DMS153 treated with DMSO at 0.1 percent for 48 hours (cell line): ENCODE measurements around the gene SARNP.

Experiments
- DNase-seq: peaks from one replicate; lab custom pipeline; 2025; ENCODE audit not compliant: unreplicated experiment; lab: John Stamatoyannopoulos, UW

SARNP gene

DNA sequence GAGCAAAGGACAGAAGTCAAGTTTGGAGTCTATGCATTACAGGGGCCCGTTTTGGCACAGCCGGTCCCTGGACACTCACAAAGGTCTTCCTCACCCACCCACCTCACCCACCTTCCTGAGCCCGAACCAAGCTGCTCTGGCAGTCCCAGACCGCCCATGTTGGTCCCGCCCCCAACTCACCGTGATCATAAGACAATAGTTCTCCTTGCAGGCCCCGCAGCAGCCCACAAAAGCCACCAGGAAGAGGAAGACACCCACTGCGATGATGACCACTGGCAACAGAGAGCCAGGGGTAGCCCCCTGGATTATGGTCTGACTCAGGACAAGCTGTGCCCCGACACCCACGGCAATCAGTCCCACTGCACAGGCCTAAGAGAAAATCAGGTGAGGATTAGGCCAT is 90.6 kb downstream of the SARNP start:
- DNase-seq, result no peak

DNA sequence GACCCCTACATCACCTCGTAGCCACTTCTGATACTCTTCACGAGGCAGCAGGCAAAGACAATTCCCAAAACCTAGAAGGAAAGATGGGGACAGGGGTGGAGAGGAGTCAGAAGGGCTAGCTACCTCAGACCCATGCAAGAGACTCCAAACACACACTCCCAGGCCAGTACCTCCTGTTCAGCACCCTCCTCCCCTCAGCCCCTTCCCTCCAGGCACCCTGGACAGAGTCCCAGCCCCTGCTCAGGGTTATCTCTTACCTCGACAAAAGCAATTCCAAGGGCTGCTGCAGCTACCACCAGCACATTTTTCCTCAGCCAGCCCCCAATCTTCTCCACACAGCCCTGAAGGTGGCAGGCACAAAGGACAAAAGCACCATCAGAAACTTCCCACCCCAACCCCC is 92.0 kb downstream of the SARNP start:
- no peak for DNase-seq

DNA sequence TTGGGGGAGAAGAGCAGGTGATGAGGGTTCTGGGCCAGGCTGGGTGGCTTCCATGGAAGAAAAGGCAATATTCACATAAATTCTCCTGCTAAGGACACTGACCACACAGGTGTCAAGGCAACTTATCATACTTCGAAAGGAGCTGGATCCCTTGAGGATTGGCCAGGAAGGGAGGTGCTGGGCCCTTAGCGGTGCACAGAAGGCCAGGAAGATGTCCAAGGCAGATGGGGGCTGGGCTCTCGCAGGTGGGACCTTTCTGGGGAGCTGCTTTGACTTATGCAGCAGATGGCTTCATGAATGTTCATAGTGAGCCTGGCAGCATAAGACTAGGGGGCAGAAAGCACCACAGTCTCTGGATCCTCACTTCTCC is 92.6 kb downstream of the SARNP start:
- DNase-seq, result no peak

DNA sequence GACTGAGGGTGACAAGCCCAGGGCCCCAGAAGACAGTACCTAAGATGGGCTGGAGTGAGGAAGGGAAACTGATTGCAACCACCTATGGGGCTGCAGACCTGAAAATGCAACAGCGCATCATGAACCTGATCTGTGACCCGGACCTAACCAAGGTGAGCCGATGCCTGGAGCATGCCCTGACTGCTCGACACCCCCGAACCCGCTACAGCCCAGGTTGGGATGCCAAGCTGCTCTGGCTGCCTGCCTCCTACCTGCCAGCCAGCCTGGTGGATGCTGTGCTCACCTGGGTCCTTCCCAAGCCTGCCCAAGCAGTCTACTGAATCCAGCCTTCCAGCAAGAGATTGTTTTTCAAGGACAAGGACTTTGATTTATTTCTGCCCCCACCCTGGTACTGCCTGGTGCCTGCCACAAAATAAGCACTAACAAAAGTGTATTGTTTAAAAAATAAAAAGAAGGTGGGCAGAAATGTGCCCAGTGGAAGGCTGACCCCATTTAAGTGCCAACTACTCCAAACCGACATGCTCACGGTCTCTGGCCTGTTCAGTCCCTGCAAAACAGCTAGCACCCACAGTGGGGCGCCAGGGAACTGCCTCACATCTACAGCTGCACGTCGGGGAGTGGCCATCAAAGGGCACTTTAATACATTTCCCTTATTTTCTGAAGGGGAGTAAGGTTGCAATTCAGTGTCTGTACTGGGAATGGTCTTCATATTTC is 93.1 kb downstream of the SARNP start:
- DNase-seq, result no peak

DNA sequence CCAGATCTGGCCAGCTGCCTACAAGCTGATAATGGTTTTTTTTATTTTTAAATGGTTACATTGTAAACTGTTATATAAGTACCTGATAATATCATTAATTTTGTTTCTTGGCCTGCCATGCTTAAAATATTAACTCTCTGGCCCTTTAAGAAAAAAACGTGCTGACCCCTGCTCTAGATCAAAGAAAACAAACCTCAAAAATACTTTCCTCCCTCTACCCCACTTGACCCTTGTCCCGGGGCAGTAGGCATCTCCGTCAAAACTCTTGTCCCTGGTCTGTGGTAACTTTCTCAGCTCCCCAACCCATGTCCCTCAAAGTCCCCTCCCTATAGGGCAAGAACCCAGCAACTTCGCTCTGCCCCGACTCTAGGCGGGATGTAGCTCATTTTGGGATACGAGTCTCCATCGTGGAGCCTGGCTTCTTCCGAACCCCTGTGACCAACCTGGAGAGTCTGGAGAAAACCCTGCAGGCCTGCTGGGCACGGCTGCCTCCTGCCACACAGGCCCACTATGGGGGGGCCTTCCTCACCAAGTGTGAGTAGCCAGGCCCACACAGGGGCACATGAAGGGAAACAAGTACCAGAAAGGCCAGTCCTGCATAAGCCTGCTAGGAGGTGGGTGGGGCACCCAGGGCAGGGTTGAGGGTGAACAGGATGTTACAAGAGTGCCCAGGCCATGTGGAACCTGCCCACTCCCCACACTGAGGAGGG is 93.9 kb downstream of the SARNP start:
- DNase-seq, result no peak

GRCh38 chr12:55722948-55723347 is 94.6 kb downstream of the SARNP start:
- no peak for DNase-seq

DNA sequence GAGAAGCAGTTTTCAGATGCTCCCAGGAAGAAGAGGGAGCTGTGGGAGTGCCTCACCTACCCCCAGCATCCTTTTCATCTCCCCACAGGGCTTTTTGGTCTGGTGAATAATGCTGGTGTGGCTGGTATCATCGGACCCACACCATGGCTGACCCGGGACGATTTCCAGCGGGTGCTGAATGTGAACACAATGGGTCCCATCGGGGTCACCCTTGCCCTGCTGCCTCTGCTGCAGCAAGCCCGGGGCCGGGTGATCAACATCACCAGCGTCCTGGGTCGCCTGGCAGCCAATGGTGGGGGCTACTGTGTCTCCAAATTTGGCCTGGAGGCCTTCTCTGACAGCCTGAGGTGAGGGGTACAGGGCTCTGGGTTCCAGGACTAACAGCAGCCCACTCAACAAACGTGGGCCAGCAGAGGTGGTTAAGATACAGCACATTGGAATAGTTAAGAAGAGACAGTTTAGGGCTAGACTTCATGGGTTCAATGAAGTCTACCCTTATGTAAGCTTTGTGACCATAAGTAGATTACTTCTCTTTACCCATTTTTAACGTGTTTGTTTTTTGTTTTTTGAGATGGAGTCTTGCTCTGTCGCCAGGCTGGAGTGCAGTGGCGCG is 95.8 kb downstream of the SARNP start:
- no peak for DNase-seq

GRCh38 chr12:55720894-55721444 is 96.6 kb downstream of the SARNP start:
- DNase-seq, result no peak

- no peak for DNase-seq
Measured at GRCh38 chr12:55720071-55720564, 97.4 kb downstream of the SARNP start, which contains the start of gene RDH5. Gene RDH5, plus strand, starts transcription at chr12:55720393. Its CDS starts 792 bp downstream, at chr12:55721185.

GRCh38 chr12:55719371-55719770 is 98.2 kb downstream of the SARNP start:
- DNase-seq, result no peak

DNA sequence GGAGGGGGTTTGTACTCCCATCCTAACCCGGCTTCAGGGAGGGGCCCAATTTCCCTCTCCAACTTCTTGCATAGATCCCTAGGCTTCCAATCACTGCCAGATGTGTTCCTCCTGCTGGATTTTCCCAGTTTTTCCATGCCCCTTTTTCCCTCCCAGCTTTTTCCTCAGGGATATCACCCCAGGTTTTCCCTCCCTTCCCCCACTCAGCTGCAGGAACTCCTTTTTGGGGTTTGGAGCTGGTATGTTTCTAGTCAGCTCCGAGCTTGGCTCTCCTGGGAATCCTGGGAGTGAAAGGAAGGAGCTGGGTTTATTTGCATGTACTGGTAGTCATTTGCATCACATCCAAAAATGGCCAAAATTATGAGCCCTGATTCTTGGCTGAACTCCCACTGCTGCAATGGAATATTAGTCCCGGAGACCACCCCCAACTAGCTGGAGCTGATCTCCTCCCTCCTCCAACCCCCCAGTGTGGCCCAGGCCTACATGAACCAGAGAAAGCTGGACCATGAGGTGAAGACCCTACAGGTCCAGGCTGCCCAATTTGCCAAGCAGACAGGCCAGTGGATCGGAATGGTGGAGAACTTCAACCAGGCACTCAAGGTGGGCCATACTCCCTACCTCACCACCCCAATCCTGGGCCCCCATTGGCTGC is 98.8 kb downstream of the SARNP start:
- DNase-seq, result no peak

GRCh38 chr12:55718015-55718414 is 99.5 kb downstream of the SARNP start:
- DNase-seq, result no peak

DNA sequence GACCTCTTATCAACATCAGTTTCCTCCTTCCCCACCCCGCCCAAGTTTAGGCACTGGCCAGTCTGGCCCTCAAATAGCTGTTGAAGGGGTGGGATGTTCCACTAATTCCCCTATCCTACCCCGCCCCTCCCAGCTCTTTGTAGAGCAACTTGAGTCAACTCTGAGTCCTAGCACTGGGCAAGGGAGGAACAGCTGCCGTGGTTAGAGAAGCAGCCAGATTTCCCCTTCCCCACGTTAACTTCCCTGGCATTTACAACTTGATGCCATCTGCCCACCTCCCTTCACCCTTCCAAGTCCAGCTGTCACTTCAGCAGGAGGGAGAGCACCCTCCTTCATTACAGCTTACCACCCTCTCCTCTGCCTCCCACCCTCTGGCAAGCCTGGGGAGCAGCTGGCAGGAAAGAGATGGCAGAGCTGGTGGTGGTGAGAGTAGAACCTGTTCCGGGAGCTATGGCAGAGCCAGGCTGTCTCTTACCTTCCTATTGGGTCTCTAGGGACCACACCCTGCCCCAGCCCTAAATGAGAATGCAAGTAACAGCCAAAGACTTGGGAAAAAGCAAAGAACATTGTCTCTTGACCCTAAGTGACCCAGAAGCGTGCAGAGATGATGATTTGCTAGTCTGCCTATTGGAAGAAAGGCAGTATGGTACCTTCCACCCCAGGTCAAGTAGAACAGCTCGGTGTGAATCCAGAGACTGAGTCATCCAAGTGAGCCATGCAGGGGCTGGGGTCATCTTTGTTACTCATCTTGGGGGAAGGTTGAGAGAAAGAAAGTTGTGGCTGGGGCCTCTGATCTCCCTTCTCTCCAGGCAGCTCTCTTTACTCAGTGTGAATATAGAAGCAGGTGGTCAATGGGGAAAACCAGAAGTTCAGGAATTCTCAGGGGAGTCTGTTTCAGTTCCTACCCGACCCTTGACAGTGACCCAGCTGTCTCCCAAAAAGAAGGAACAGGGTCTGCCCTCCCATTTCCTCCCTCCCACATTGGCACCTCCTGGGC is 100.2 kb downstream of the SARNP start:
- DNase-seq, result no peak

DNA sequence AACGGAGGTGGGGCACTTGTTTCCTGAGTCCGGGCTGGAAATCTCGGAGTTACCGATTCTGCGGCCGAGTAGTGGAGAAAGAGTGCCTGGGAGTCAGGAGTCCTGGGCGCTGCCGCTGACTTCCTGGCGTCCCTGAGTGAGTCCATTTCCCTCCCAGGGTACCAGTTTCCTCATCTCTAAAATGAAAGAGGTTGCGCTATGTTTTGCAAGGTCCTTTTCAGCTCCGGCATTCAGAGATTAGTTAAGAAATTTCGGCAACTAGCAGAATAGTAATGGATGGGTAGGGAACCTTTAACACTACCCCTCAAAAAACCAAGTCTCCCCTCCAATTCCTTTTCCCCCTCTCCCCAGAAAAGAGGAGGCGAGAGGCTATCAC is 101.0 kb downstream of the SARNP start:
- no peak for DNase-seq

GRCh38 chr12:55715833-55716581 is 101.5 kb downstream of the SARNP start, which contains the start of gene BLOC1S1:
Gene BLOC1S1, plus strand, starts transcription at chr12:55716046. Its CDS starts 6 bp downstream, at chr12:55716052.
- peak; percentile 87 for DNase-seq

GRCh38 chr12:55715169-55715764 is 102.3 kb downstream of the SARNP start:
- no peak for DNase-seq

DNA sequence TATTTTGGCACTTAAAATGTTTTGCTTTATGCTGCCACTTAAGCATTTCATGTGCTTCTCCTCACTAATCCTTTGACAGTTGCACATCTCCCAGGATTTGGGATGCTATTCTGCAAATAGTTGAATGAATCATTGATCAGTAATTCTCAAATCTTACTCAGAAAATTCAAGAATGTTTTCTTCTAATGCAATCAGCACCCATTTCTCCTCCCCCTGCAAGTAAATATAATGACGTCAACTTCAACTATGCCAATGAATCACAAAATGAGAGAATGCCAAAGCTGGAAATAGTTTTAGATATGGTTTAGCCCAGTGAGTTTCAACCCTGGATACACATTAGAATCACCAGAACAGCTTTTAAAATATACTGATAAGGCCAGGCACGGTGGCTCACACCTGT is 103.8 kb downstream of the SARNP start:
- no peak for DNase-seq

GRCh38 chr12:55712700-55713415 is 104.7 kb downstream of the SARNP start:
- no peak for DNase-seq
